CD14-positive monocyte (primary cell): Measurements from ENCODE around the gene BIN1. TPM values are rescaled to one million over a fixed set of nuclear protein-coding genes. Genes with fewer than 3 reads are reported as not detected.

Experiments used
- DNase-seq, 3 donors: peaks; one replicate each; pipeline ENCODE4 v3.0.0-alpha.2; 2011 to 2022
- H2AFZ ChIP-seq: 2 replicates; pipeline ENCODE4 v1.6.0; 2012; ENCODE audit warnings: mild to moderate bottlenecking, low read depth, low read length, inconsistent platforms; ENCODE audit not compliant: insufficient read depth, poor library complexity, severe bottlenecking
- H3K27ac ChIP-seq, 2 donors: 1 replicate in 1 of 2; 2 replicates in 1 of 2; pipeline ENCODE4 v1.5.1; 2012 to 2013; ENCODE audit warnings: low read length in 2 of 2, control low read depth in 1 of 2, inconsistent platforms in 1 of 2, low read depth in 1 of 2, mild to moderate bottlenecking in 1 of 2
- H3K27me3 ChIP-seq, 2 donors: one replicate each; pipeline versions ENCODE4 v1.6.0 to v1.6.1; 2011 to 2013; ENCODE audit warnings: low read length in 2 of 2; ENCODE audit not compliant: control insufficient read depth in 2 of 2, insufficient read depth in 2 of 2
- H3K36me3 ChIP-seq, 2 donors: replicated peaks in 1 of 2; 1 replicate in 1 of 2; 2 replicates in 1 of 2; pipeline versions ENCODE4 v1.5.1 to v1.6.1; 2012 to 2013; ENCODE audit warnings: low read length in 2 of 2, control low read depth in 1 of 2, inconsistent platforms in 1 of 2, mild to moderate bottlenecking in 1 of 2; ENCODE audit not compliant: insufficient read depth in 2 of 2, control insufficient read depth in 1 of 2
- H3K4me1 ChIP-seq, 2 donors: 1 replicate in 1 of 2; 2 replicates in 1 of 2; pipeline versions ENCODE4 v1.5.1 to v1.6.1; 2012 to 2013; ENCODE audit warnings: low read length in 2 of 2, control low read depth in 1 of 2, inconsistent platforms in 1 of 2, mild to moderate bottlenecking in 1 of 2, moderate library complexity in 1 of 2; ENCODE audit not compliant: insufficient read depth in 2 of 2, control insufficient read depth in 1 of 2
- H3K4me2 ChIP-seq: replicated peaks from 2 replicates; pipeline ENCODE3; 2012; ENCODE audit warnings: low read length, moderate library complexity, mild to moderate bottlenecking; ENCODE audit not compliant: poor library complexity, severe bottlenecking; ENCODE audit errors: extremely low read depth
- H3K4me3 ChIP-seq, 3 experiments: fragments of 200-600 bp in 1 of 3; sonication (generic) in 1 of 3; replicated peaks in 1 of 3; 1 replicate in 2 of 3; 2 replicates in 1 of 3; pipeline ENCODE4 v1.5.1; 2011 to 2013; ENCODE audit warnings: low read length in 3 of 3, mild to moderate bottlenecking in 3 of 3, control low read depth in 2 of 3, low read depth in 2 of 3, inconsistent platforms in 1 of 3, moderate library complexity in 1 of 3
- H3K79me2 ChIP-seq: 2 replicates; pipeline ENCODE4 v1.6.0; 2012; ENCODE audit warnings: mild to moderate bottlenecking, control low read depth, inconsistent platforms, low read length, moderate library complexity; ENCODE audit not compliant: insufficient read depth
- H3K9ac ChIP-seq: 2 replicates; pipeline ENCODE4 v1.6.0; 2017; ENCODE audit warnings: low read length, mild to moderate bottlenecking; ENCODE audit not compliant: insufficient read depth, poor library complexity, severe bottlenecking
- H3K9me3 ChIP-seq, 2 donors: replicated peaks in 1 of 2; 1 replicate in 1 of 2; 2 replicates in 1 of 2; pipeline versions ENCODE4 v1.5.1 to v1.6.1; 2012 to 2013; ENCODE audit warnings: low read length in 2 of 2, control low read depth in 1 of 2; ENCODE audit not compliant: control insufficient read depth in 1 of 2, insufficient read depth in 1 of 2
- H4K20me1 ChIP-seq: 2 replicates; pipeline ENCODE4 v1.6.0; 2012; ENCODE audit warnings: mild to moderate bottlenecking, low read length, control low read depth, moderate library complexity; ENCODE audit not compliant: insufficient read depth
- H3K27ac Mint-ChIP-seq, 7 donors: one replicate each; pipeline ENCODE4 v1.8.0; 2020; ENCODE audit warnings: mild to moderate bottlenecking in 7 of 7, mixed read lengths in 7 of 7, moderate library complexity in 6 of 7, inconsistent platforms in 2 of 7
- H3K27me3 Mint-ChIP-seq, 3 donors: one replicate each; pipeline ENCODE4 v1.8.0; 2021 to 2022; ENCODE audit warnings: low read depth in 3 of 3, mild to moderate bottlenecking in 3 of 3, mixed read lengths in 3 of 3, moderate library complexity in 3 of 3, inconsistent platforms in 1 of 3
- H3K36me3 Mint-ChIP-seq, 2 donors: one replicate each; pipeline ENCODE4 v1.8.0; 2020; ENCODE audit warnings: mixed read lengths in 2 of 2, inconsistent platforms in 1 of 2, mild to moderate bottlenecking in 1 of 2
- H3K4me1 Mint-ChIP-seq: one replicate; pipeline ENCODE4 v1.8.0; 2020; ENCODE audit warnings: mild to moderate bottlenecking, mixed read lengths
- H3K4me3 Mint-ChIP-seq, 2 donors: one replicate each; pipeline ENCODE4 v1.8.0; 2020; ENCODE audit warnings: mild to moderate bottlenecking in 2 of 2, mixed read lengths in 2 of 2, moderate library complexity in 1 of 2
- H3K9me3 Mint-ChIP-seq, 7 donors: one replicate each; pipeline ENCODE4 v1.8.0; 2020 to 2022; ENCODE audit warnings: mixed read lengths in 7 of 7, mild to moderate bottlenecking in 6 of 7, moderate library complexity in 6 of 7, inconsistent platforms in 2 of 7
- CTCF ChIP-seq: fragments of 200-600 bp; IDR thresholded peaks from one replicate; pipeline ENCODE4 v1.8.0; 2022; ENCODE audit warnings: antibody characterized with exemption, mild to moderate bottlenecking
- WGBS: methylation state at CpG from one replicate; pipeline ENCODE4 v1.1.5; 2013; ENCODE audit warnings: missing lambda C conversion rate; ENCODE audit not compliant: insufficient coverage; 5-methylcytosine and 5-hydroxymethylcytosine counted together
- intact Hi-C, 2 donors: fragments of 100-400 bp; cut with micrococcal nuclease; formaldehyde crosslinking; loops; one replicate each; pipeline versions ENCODE4 v1.15.0 to v1.15.1; 2023
- polyA plus RNA-seq, 3 donors: library from polyadenylated mRNA; depleted of rRNA in 1 of 3; unstranded in 2 of 3; stranded (reverse) in 1 of 3; fragments of 300-500 nt in 2 of 3; fragments of >200 nt in 1 of 3; fragmentation: Illumina TruSeq in 2 of 3; gene quantifications; 1 replicate in 2 of 3; 2 replicates in 1 of 3; pipeline ENCODE4 v1.2.3, GENCODE V29; 2012 to 2021

Gene BIN1
- polyA plus RNA-seq, 3 donors, result 3.4 to 7.5 (median 4.1) TPM

GRCh38 chr2:127092901-127093516 is 13.9 kb downstream of the BIN1 start:
- 0% methylated on average over 3 of the region's 5 CpGs for WGBS
- Histone ChIP-seq H3K79me2 (no peaks in the 10 kb centered on the region), H3K4me3 (no peak overlapping the region), H3K36me3 (no peaks in the 10 kb centered on the region), H3K4me1 (peaks cover 9 to 13% of the 10 kb centered on the region in 2 donors), H3K9ac (no peak overlapping the region), H3K4me2 (no peak overlapping the region), H3K27ac (no peak overlapping the region), H3K27me3 (peaks cover 0 to 9% of the 10 kb centered on the region in 2 donors), H2AFZ (no peak overlapping the region), H4K20me1 (no peaks in the 10 kb centered on the region), H3K9me3 (no peaks in the 10 kb centered on the region)
- Mint-ChIP-seq H3K36me3 (peaks cover 0 to 4% of the 10 kb centered on the region in 2 donors), H3K27me3 (peaks cover 18 to 20% (median 19%) of the 10 kb centered on the region in 3 donors), H3K27ac (peak overlapping the region in 1 of 7 donors; percentile 7), H3K4me1 (peaks cover 18% of the 10 kb centered on the region), H3K4me3 (peak overlapping the region in 1 of 2 donors; percentile 67), H3K9me3 (no peaks in the 10 kb centered on the region)
- intact Hi-C loops, result no loop called here
- no peak for DNase-seq
- TF ChIP-seq CTCF, result no peak

GRCh38 chr2:127092306-127092705 is 14.6 kb downstream of the BIN1 start:
- H4K20me1 ChIP-seq, result no peaks in the 10 kb centered on the region
- no peaks in the 10 kb centered on the region for H3K36me3 ChIP-seq
- Mint-ChIP-seq H3K9me3 (no peaks in the 10 kb centered on the region), H3K27me3 (peaks cover 18 to 20% (median 19%) of the 10 kb centered on the region in 3 donors), H3K4me1 (peaks cover 25% of the 10 kb centered on the region), H3K36me3 (peaks cover 0 to 4% of the 10 kb centered on the region in 2 donors), H3K27ac (peak overlapping the region in 1 of 7 donors; percentile 15), H3K4me3 (no peak overlapping the region)
- peaks cover 0 to 9% of the 10 kb centered on the region in 2 donors for H3K27me3 ChIP-seq
- no peak overlapping the region for H3K9ac ChIP-seq
- no peak overlapping the region for H3K4me3 ChIP-seq
- H2AFZ ChIP-seq, result no peak overlapping the region
- no peak for DNase-seq
- no peak overlapping the region for H3K4me2 ChIP-seq
- no peak overlapping the region for H3K27ac ChIP-seq
- H3K9me3 ChIP-seq, result no peaks in the 10 kb centered on the region
- intact Hi-C loops, result no loop called here
- H3K79me2 ChIP-seq, result no peaks in the 10 kb centered on the region
- peaks cover 16 to 20% of the 10 kb centered on the region in 2 donors for H3K4me1 ChIP-seq
- WGBS, result 97% methylated on average over 6 of the region's 6 CpGs
- TF ChIP-seq CTCF, result no peak
